SU-DHL-6 (cell line): ENCODE data around the gene IFITM5.

Source experiments
- EZH2phosphoT487 ChIP-seq: fragments of 200-600 bp; sonication (generic), shearing (Covaris generic); conservative IDR thresholded peaks from 2 replicates; pipeline ENCODE4 v1.6.1; 2018; ENCODE audit warnings: mild to moderate bottlenecking, antibody characterized with exemption, low read length, moderate library complexity, mixed read lengths
- TF ChIP-seq, protein P1 (sequence below): fragments of 200-600 bp; sonication (generic); IDR thresholded peaks from one replicate; pipeline ENCODE4 v1.5.1; 2017; ENCODE audit warnings: antibody characterized with exemption, mild to moderate bottlenecking, low read length, moderate library complexity; ENCODE audit not compliant: insufficient read depth, poor library complexity, severe bottlenecking

DNA sequence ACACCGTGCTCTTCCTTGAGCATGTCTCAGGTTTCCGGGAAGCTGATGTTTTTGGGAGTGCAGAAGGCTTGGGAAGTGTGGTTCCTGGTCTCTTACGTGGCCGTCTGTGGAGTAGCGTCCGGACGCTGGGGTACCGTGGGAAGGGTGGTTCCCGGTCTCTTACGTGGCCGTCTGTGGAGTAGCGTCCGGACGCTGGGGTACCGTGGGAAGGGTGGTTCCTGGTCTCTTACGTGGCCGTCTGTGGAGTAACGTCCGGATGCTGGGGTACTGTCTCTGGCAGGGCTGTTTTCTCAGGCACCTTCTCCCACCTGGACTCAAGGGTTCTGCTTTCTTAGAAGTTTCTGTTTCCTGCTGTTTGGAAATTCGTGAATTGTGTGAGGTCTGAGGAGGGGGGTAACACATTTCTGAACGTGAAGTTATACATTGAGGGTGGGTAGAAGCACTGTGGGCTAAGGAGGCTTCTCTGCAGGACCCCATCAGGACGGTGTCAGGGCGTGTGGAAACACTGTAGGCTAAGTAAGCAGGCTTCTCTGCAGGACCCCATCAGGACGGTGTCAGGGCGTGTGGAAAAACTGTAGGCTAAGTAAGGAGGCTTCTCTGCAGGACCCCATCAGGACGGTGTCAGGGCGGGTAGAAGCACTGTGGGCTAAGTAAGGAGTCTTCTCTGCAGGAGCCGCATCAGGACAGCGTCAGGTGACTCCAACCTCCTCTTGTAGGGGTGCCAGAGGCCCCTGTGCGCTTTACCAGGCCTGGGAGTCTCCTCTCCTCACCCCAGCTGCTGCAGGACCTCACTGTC is 26.7 kb upstream of the IFITM5 start:
- TF ChIP-seq, protein P1, sequence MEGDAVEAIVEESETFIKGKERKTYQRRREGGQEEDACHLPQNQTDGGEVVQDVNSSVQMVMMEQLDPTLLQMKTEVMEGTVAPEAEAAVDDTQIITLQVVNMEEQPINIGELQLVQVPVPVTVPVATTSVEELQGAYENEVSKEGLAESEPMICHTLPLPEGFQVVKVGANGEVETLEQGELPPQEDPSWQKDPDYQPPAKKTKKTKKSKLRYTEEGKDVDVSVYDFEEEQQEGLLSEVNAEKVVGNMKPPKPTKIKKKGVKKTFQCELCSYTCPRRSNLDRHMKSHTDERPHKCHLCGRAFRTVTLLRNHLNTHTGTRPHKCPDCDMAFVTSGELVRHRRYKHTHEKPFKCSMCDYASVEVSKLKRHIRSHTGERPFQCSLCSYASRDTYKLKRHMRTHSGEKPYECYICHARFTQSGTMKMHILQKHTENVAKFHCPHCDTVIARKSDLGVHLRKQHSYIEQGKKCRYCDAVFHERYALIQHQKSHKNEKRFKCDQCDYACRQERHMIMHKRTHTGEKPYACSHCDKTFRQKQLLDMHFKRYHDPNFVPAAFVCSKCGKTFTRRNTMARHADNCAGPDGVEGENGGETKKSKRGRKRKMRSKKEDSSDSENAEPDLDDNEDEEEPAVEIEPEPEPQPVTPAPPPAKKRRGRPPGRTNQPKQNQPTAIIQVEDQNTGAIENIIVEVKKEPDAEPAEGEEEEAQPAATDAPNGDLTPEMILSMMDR = no peak
- no peak for TF ChIP-seq EZH2phosphoT487
